Activated CD4-positive, alpha-beta memory T cell treated with anti-CD3 and anti-CD28 coated beads, Interleukin-2, amount 10 ng/mL, durations not matched to agents 7 days and 5 days (primary cell): ENCODE data around the gene CRP. TPM values are rescaled to one million over a fixed set of nuclear protein-coding genes. Genes with fewer than 3 reads are reported as not detected.
"Not testable (repeated sequence)": the region's sequence is repeated elsewhere in the genome, so short reads cannot be mapped to it uniquely, and the experiment has no call there.

Experiments
- CTCF ChIA-PET: fragments of 350-600 bp; sonication (Branson Sonifier 250); formaldehyde crosslinking; loops from one replicate; lab custom pipeline; 2021; ENCODE audit warnings: antibody characterized with exemption, inconsistent platforms; lab: Charles Lee
- POLR2A ChIA-PET: fragments of 350-600 bp; sonication (Branson Sonifier 250); formaldehyde crosslinking; loops from one replicate; lab custom pipeline; 2021; ENCODE audit warnings: antibody characterized with exemption; lab: Charles Lee
- DNase-seq: peaks from one replicate; pipeline ENCODE4 v3.0.0-alpha.2; 2020
- H3K27ac Mint-ChIP-seq: one replicate; pipeline ENCODE4 v1.8.0; 2021; ENCODE audit warnings: mild to moderate bottlenecking, mixed read lengths
- H3K27me3 Mint-ChIP-seq: one replicate; pipeline ENCODE4 v1.8.0; 2021; ENCODE audit warnings: mixed read lengths
- H3K36me3 Mint-ChIP-seq: one replicate; pipeline ENCODE4 v1.8.0; 2021; ENCODE audit warnings: low read depth, mixed read lengths
- H3K4me1 Mint-ChIP-seq: one replicate; pipeline ENCODE4 v1.8.0; 2021; ENCODE audit warnings: mixed read lengths
- H3K4me3 Mint-ChIP-seq: one replicate; pipeline ENCODE4 v1.8.0; 2021; ENCODE audit warnings: mild to moderate bottlenecking, mixed read lengths
- H3K9me3 Mint-ChIP-seq: one replicate; pipeline ENCODE4 v1.8.0; 2021; ENCODE audit warnings: mixed read lengths
- total RNA-seq, 2 experiments: library from RNA; stranded (reverse); gene quantifications; one replicate each; pipeline ENCODE4 v1.2.3, GENCODE V29; 2021

Gene CRP
- total RNA-seq, 2 experiments from 2014 or later, result not detected

DNA sequence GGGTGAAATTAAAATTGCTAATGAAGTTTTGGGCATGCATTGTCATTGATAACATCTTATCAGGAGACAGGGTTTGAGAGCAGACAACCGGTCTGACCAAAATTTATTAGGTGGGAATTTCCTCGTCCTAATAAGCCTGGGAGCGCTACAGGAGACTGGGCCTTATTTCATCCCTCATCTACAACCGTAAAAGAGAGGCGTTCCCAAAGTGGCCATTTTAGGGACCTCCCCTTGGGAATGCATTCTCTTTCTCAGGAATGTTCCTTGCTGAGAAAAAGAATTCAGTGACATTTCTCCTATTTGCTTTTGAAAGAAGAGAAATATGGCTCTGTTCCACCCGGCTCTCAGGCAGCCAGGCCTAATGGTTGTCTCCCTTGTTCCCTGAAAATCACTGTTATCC is 8.8 kb upstream of the CRP start:
- POLR2A ChIA-PET, H3K27me3 Mint-ChIP-seq, H3K4me3 Mint-ChIP-seq, H3K36me3 Mint-ChIP-seq, CTCF ChIA-PET, H3K4me1 Mint-ChIP-seq, H3K27ac Mint-ChIP-seq, DNase-seq: not testable (repeated sequence)
- H3K9me3 Mint-ChIP-seq, result peaks cover 14% of the 10 kb centered on the region

DNA sequence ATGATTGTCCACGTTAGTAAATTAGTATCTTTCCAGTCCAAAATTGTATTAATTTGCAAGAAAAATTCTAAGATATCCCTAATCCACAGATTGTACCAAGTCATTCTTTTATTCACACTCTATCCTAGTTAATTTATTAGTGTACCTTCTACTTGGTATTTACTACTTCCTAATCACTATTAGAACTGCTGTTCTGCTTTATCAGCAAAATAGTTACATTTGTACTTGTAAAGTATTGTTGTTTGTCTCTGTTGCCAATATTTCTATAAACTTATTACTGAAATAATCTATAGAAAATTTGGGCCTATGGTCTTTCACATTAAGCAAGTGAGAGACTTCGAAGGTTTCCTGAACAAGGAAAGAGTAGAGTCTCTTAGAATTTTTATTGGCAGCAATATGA is 5.6 kb upstream of the CRP start:
- no peak for DNase-seq
- no peak overlapping the region for H3K27ac Mint-ChIP-seq
- ChIA-PET CTCF (no interaction called here), POLR2A (no interaction called here)
- H3K4me1 Mint-ChIP-seq, result no peaks in the 10 kb centered on the region
- no peak overlapping the region for H3K4me3 Mint-ChIP-seq
- no peaks in the 10 kb centered on the region for H3K36me3 Mint-ChIP-seq
- peaks cover 18% of the 10 kb centered on the region for H3K9me3 Mint-ChIP-seq
- H3K27me3 Mint-ChIP-seq, result peaks cover 2% of the 10 kb centered on the region

DNA sequence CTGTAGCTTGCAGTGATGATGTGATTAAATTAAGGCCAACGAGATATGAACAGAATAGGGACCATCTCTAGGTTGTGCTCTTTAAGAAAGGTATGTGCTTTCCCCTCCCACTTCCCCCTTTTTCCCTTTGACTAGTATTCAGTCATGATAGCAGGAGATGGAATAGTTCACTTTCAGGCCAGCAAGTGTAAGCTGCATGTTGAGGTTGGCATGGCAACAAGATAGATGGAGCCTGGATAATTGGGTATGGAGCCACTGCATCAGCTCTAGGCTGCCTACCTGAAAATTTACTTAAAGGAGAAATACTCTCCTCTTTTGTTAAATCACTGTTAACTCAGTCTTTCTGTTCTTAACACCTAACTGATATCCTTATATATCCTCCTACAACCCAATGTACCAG is 1.5 kb upstream of the CRP start:
- Mint-ChIP-seq H3K9me3 (peaks cover 12% of the 10 kb centered on the region), H3K27me3 (peaks cover 1% of the 10 kb centered on the region), H3K36me3 (no peaks in the 10 kb centered on the region), H3K4me1 (no peaks in the 10 kb centered on the region), H3K27ac (no peak overlapping the region), H3K4me3 (no peak overlapping the region)
- CTCF ChIA-PET, result no interaction called here
- POLR2A ChIA-PET, result no interaction called here
- no peak for DNase-seq

DNA sequence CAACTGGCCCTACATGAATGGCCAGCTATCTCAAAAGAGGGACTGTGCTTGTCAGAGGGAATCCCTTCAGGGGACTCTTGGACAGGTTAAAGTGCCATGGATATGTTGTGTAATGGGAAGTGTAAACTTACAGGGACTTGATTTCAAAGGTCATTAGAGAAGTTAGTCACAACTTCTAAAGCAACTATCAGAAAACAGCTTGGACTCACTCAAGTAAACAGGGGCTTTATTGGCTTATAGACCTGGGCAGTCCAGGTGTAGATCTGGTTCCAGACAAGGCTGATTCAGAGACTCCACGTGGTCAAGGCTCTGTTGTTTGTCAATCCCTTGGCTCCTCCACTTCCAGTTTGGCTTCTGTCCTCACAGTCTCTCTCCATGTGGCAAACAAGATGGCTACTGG is 2.3 kb downstream of the CRP start:
- ChIA-PET POLR2A (no interaction called here), CTCF (no interaction called here)
- no peaks in the 10 kb centered on the region for H3K4me1 Mint-ChIP-seq
- H3K9me3 Mint-ChIP-seq, result no peaks in the 10 kb centered on the region
- peaks cover 1% of the 10 kb centered on the region for H3K27me3 Mint-ChIP-seq
- H3K27ac Mint-ChIP-seq, result no peak overlapping the region
- H3K4me3 Mint-ChIP-seq, result no peak overlapping the region
- DNase-seq, result no peak
- H3K36me3 Mint-ChIP-seq, result no peaks in the 10 kb centered on the region

DNA sequence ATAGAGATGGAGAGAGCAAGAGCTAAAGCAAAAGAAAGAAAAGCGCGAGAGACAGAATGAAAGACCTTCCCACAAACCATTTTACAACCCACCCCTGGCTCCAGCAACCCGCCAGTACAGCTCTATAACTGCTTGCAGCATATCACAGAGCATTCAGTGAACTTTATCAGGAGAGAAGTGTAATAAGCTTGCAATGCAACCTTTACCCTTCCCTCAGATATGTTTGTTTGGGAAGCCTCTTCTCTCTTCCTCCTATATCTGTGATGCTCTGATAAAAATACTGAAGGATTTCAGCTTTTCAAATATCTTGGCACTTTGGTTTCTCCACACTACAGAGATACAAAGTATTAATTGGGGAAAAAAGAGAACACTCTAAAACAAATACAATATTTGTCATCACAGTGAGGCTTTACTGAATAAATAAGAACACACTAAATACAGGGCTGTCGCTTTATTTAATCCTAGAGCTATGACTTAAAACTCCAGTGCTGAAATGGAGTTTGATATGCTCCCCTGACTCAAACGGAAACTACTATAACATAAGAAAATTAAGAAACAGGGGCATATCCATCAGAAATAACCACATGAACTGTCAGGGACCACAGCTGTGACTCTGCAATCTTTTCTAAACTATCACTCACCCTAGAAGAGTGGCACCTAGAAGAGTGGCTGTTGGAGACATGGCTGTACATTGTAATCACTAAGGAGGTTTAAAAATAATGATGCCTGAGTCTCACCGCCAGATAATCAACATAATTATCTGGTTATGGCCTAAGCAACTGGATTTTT is 6.7 kb downstream of the CRP start:
- no peaks in the 10 kb centered on the region for H3K9me3 Mint-ChIP-seq
- H3K4me3 Mint-ChIP-seq, result no peak overlapping the region
- no peaks in the 10 kb centered on the region for H3K4me1 Mint-ChIP-seq
- H3K36me3 Mint-ChIP-seq, result no peaks in the 10 kb centered on the region
- POLR2A ChIA-PET, result no interaction called here
- H3K27ac Mint-ChIP-seq, result no peak overlapping the region
- DNase-seq, result no peak
- CTCF ChIA-PET, result no interaction called here
- H3K27me3 Mint-ChIP-seq, result no peaks in the 10 kb centered on the region

DNA sequence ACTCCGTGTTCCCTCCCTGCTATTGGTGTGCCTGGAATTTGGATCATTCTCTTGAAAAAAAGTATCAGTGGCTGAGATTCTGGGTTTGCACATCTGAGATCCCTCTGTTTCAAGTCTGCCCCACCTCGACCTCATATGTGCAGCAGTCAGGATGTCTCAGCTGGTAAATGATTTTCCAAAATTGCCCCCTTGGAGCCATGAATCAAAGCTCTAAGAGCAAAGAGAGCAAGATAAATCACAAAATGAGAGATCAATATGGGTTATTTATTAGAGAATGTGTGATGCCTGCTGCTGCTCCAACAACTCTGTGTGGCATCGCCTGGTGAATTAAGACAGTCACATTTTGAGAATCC is 8.5 kb downstream of the CRP start:
- H3K4me3 Mint-ChIP-seq, result no peak overlapping the region
- DNase-seq, result no peak
- no peaks in the 10 kb centered on the region for H3K9me3 Mint-ChIP-seq
- H3K36me3 Mint-ChIP-seq, result no peaks in the 10 kb centered on the region
- H3K4me1 Mint-ChIP-seq, result no peaks in the 10 kb centered on the region
- H3K27me3 Mint-ChIP-seq, result no peaks in the 10 kb centered on the region
- no peak overlapping the region for H3K27ac Mint-ChIP-seq
- ChIA-PET CTCF (no interaction called here), POLR2A (no interaction called here)

DNA sequence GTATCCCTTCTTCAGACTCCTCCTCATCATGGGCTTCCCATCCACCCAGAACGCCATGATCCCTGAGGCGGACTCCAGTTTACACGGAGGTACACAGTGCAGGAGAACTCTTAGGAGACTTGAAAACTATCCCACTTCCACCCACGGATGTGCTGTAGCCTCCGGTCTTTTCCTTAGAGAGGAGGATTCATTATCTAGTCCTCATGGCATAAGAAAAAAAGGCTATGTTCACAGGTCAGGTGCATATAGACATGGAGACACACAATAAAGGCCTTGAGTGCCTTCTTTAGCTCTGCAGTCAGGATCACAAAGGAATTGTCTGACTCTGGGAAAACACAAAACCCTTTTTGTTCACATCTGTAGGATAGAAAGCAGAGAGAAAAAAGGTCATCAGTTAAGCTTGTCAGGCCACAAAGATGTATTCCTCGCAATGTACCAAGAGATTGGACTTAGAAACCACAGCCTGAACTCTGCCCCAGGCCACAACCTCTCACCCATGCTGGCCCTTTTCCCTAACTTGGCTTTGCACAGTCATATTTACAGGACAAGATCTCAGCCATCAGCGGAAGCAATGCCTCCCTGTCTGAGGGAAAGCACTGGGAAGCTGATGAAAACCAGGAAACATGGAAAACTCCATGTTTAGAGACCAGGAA is 9.0 kb downstream of the CRP start:
- Mint-ChIP-seq H3K27ac (no peak overlapping the region), H3K4me1 (no peaks in the 10 kb centered on the region), H3K9me3 (no peaks in the 10 kb centered on the region), H3K4me3 (no peak overlapping the region), H3K36me3 (no peaks in the 10 kb centered on the region), H3K27me3 (no peaks in the 10 kb centered on the region)
- ChIA-PET POLR2A (no interaction called here), CTCF (no interaction called here)
- DNase-seq, result no peak

DNA sequence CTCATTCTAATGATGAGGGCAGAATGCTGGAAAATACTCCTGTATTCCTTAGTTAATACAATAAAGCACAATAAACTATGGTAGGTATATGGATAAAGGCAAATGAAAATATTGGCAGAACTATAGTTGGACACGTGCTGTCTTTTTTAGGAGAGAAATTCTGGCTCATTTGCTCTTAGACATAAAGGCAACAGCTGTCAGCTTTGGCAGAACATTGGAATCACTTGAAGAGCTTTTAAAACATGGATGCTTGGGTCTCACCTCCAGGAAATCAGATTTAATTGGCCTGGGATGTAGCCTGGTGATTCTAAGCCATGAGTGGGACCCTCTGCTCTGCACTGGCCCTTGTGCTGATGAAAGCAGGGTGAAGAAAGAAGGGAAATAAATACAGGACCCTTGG is 9.9 kb downstream of the CRP start:
- POLR2A ChIA-PET, result no interaction called here
- peaks cover 4% of the 10 kb centered on the region for H3K27me3 Mint-ChIP-seq
- H3K9me3 Mint-ChIP-seq, result no peaks in the 10 kb centered on the region
- no peaks in the 10 kb centered on the region for H3K36me3 Mint-ChIP-seq
- H3K4me3 Mint-ChIP-seq, result no peak overlapping the region
- H3K4me1 Mint-ChIP-seq, result no peaks in the 10 kb centered on the region
- CTCF ChIA-PET, result no interaction called here
- no peak overlapping the region for H3K27ac Mint-ChIP-seq
- DNase-seq, result no peak

DNA sequence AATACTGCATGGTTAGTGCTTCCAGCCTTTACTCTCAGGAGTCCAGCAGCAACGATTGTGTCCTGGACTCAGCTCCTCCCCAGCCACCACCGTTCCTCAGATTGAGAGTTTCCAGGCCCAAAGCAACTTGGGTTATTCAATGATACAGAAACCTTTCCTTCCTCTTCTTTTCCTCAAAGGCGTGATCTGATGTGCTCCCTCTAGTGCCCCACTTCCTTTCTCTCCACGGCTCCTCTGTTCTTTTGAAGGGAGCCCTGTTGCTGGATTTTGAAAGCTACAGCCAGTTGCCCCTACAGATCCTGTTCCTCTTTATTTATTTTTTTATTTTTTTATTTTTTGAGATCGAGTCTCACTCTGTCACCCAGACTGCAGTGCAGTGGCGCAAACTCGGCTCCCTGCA is 14.1 kb downstream of the CRP start:
- no peak overlapping the region for H3K27ac Mint-ChIP-seq
- H3K9me3 Mint-ChIP-seq, result no peaks in the 10 kb centered on the region
- H3K4me3 Mint-ChIP-seq, result no peak overlapping the region
- H3K4me1 Mint-ChIP-seq, result no peaks in the 10 kb centered on the region
- CTCF ChIA-PET, result no interaction called here
- H3K36me3 Mint-ChIP-seq, result no peaks in the 10 kb centered on the region
- DNase-seq, result no peak
- POLR2A ChIA-PET, result no interaction called here
- H3K27me3 Mint-ChIP-seq, result peaks cover 9% of the 10 kb centered on the region

DNA sequence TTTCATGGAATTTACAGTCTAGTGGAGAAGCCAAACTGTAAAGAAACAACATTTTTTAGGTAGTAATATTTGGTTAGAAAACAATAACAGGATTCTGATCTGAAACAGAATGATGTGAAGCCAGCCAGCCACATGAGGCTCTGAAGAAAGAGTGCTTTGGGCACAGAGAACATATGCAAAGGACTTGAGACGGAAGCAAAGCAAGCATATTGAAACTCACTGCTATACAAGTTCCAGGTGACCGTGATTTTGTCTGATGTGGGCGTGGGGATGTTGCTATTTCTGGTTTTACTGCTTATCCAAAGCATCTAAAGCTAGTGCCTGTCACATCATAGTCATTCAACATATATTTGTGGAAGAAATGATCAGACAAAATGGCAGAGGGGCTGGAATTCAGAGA is 14.7 kb downstream of the CRP start:
- ChIA-PET POLR2A (no interaction called here), CTCF (no interaction called here)
- Mint-ChIP-seq H3K27me3 (peaks cover 9% of the 10 kb centered on the region), H3K27ac (no peak overlapping the region), H3K4me1 (no peaks in the 10 kb centered on the region), H3K36me3 (no peaks in the 10 kb centered on the region), H3K4me3 (no peak overlapping the region), H3K9me3 (no peaks in the 10 kb centered on the region)
- DNase-seq, result no peak

DNA sequence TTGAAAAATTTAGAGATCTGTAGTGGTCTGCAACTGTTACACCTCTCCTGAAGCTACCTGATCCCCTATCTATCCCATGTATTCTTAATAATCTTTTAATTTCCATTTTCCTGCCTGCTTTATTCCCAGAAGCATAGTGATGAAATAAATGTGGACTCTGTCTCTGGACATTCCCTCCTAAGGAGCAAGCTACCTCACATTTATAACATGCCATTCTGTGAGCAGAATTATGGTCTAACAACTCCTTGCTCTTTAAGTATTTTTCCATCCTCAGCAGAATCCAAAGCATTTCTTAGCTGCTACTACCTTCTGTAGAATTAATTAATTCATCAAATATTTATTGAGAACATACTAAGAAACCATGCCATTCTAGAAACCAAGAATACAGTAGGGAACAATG is 15.1 kb downstream of the CRP start:
- ChIA-PET CTCF (no interaction called here), POLR2A (no interaction called here)
- Mint-ChIP-seq H3K4me1 (no peaks in the 10 kb centered on the region), H3K27ac (no peak overlapping the region), H3K4me3 (no peak overlapping the region), H3K36me3 (no peaks in the 10 kb centered on the region), H3K9me3 (no peaks in the 10 kb centered on the region), H3K27me3 (peaks cover 9% of the 10 kb centered on the region)
- no peak for DNase-seq

DNA sequence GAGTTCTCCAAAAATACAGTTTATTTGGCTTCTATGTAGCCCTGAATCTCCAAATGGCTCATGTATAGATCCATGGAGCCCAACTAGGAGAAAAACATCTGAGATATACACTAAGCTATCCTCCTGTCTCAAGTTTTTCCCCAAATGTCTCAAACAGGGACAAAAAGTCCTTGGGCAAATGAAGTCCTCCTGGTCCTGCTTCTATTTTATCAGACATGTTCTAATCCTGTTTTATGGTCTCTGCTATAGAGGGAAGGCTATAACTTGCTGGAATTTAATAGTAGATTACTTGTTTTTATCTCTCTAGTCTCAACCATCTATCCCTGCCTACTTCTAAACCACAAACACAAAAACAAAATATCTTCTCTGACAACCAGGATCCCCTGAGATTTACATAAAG is 26.9 kb downstream of the CRP start:
- ChIA-PET POLR2A (no interaction called here), CTCF (no interaction called here)
- DNase-seq, result no peak
- Mint-ChIP-seq H3K36me3 (no peaks in the 10 kb centered on the region), H3K9me3 (no peaks in the 10 kb centered on the region), H3K4me3 (no peak overlapping the region), H3K27ac (no peak overlapping the region), H3K4me1 (no peaks in the 10 kb centered on the region), H3K27me3 (peaks cover 31% of the 10 kb centered on the region)

DNA sequence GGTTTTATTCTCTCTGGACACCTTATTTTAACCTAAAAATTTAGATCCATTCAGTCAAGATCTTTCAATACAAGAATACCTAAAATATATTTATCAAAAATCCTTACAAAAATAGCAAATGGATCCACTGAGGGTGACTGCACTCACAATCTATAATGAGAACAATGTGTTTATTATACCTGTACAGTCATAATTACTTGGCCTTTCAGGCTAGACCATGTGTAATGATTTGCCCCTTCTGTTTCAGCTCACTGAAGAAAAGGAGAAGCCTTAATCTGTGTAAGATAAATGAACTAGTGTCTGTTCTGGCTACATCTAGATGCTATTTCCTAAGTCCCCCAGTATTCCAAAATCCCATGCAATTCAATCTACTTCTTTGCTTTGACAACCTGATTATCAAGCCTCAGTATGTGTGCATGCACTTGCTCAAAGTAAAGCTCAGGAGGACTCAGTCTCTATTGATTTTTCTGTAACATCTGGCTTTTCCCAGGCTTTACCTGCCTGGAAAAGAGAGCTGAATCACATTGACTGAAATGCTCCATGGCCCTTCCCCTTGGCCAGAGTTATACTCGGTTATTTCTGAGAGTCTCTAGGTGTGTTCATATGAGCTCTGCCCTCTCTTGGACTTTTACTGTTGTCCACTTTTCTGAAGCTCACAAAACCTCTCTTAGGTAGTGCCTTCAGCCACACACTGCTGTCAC is 27.6 kb downstream of the CRP start:
- no peaks in the 10 kb centered on the region for H3K4me1 Mint-ChIP-seq
- H3K9me3 Mint-ChIP-seq, result no peaks in the 10 kb centered on the region
- no peak overlapping the region for H3K4me3 Mint-ChIP-seq
- no peak overlapping the region for H3K27ac Mint-ChIP-seq
- ChIA-PET POLR2A (no interaction called here), CTCF (no interaction called here)
- peaks cover 27% of the 10 kb centered on the region for H3K27me3 Mint-ChIP-seq
- no peak for DNase-seq
- no peaks in the 10 kb centered on the region for H3K36me3 Mint-ChIP-seq

DNA sequence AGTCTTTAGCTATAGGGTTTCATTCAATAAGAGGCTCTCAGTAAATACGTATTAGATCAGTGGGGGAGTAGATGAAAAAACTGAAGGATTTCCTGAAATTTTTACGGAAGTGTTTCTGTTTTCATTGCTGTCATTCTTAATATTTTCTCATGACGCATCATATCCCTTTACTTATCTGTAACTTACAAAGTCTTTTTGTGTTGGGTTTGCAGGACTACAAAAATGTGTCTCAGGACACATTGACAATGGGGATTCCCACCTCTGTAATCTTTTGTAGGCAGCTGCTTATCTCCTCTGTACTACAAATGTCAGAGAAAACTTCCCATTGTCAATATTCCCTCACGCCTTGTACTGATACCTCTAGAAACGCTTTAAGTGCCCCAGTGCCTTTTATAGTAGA is 35.5 kb downstream of the CRP start:
- Mint-ChIP-seq H3K9me3 (no peaks in the 10 kb centered on the region), H3K4me1 (no peaks in the 10 kb centered on the region), H3K27ac (no peak overlapping the region), H3K36me3 (no peaks in the 10 kb centered on the region), H3K27me3 (peaks cover 9% of the 10 kb centered on the region), H3K4me3 (no peak overlapping the region)
- ChIA-PET POLR2A (no interaction called here), CTCF (no interaction called here)
- DNase-seq, result no peak
